HepG2 (cell line): ENCODE measurements around the gene SH2D6. TPM values are rescaled to one million over a fixed set of nuclear protein-coding genes. Genes with fewer than 3 reads are reported as not detected.

Experiments
- AKAP8 ChIP-seq: sonication (generic); formaldehyde crosslinking; IDR thresholded peaks from 2 replicates; pipeline ENCODE4 v1.5.1; 2020; ENCODE audit warnings: mild to moderate bottlenecking, missing genetic modification reagents
- CREB3 ChIP-seq: sonication (generic); formaldehyde crosslinking; IDR thresholded peaks from 2 replicates; pipeline ENCODE4 v1.5.0; 2020; ENCODE audit warnings: missing genetic modification reagents
- ELF1 ChIP-seq: sonication (generic); formaldehyde crosslinking; IDR thresholded peaks from 2 replicates; pipeline ENCODE4 v1.4.0; 2020; ENCODE audit warnings: missing genetic modification reagents
- FUBP1 ChIP-seq: sonication (generic); formaldehyde crosslinking; IDR thresholded peaks from 2 replicates; pipeline ENCODE4 v1.5.1; 2020; ENCODE audit warnings: missing genetic modification reagents, mild to moderate bottlenecking, borderline replicate concordance
- IRF9 ChIP-seq: sonication (generic); formaldehyde crosslinking; IDR thresholded peaks from 2 replicates; pipeline ENCODE4 v1.8.0; 2022; ENCODE audit warnings: missing genetic modification reagents, mild to moderate bottlenecking, borderline replicate concordance
- MLLT10 ChIP-seq: sonication (generic); formaldehyde crosslinking; IDR thresholded peaks from 2 replicates; pipeline ENCODE4 v1.4.0; 2020; ENCODE audit warnings: missing genetic modification reagents
- MXD1 ChIP-seq: sonication (generic); formaldehyde crosslinking; IDR thresholded peaks from 2 replicates; pipeline ENCODE4 v1.4.0; 2020; ENCODE audit warnings: mild to moderate bottlenecking, missing genetic modification reagents
- RARG ChIP-seq: sonication (generic); formaldehyde crosslinking; IDR thresholded peaks from 2 replicates; pipeline ENCODE4 v1.4.0; 2020; ENCODE audit warnings: low read depth, mild to moderate bottlenecking, missing genetic modification reagents
- RBAK ChIP-seq: sonication (generic); formaldehyde crosslinking; IDR thresholded peaks from 2 replicates; pipeline ENCODE4 v1.5.1; 2020; ENCODE audit warnings: mild to moderate bottlenecking, missing genetic modification reagents
- RXRB ChIP-seq: IDR thresholded peaks from 2 replicates; pipeline ENCODE4 v1.6.1; 2016; ENCODE audit warnings: borderline replicate concordance, missing genetic modification reagents, missing compliant biosample characterization
- SIX1 ChIP-seq: sonication (generic); formaldehyde crosslinking; IDR thresholded peaks from 2 replicates; pipeline ENCODE4 v1.4.0; 2020; ENCODE audit warnings: missing genetic modification reagents, borderline replicate concordance
- SOX5 ChIP-seq: IDR thresholded peaks from 2 replicates; pipeline ENCODE4 v1.6.1; 2016; ENCODE audit warnings: borderline replicate concordance
- TCF7L2 ChIP-seq: IDR thresholded peaks from 2 replicates; pipeline ENCODE4 v1.6.1; 2011; ENCODE audit warnings: mild to moderate bottlenecking, low read depth, low read length, moderate library complexity
- THAP9 ChIP-seq: sonication (generic); formaldehyde crosslinking; IDR thresholded peaks from 2 replicates; pipeline ENCODE4; 2020; ENCODE audit warnings: missing genetic modification reagents, mild to moderate bottlenecking, borderline replicate concordance
- ZBTB10 ChIP-seq: sonication (generic); formaldehyde crosslinking; IDR thresholded peaks from 2 replicates; pipeline ENCODE4 v1.4.0; 2020; ENCODE audit warnings: missing genetic modification reagents, borderline replicate concordance
- ZNF224 ChIP-seq: sonication (generic); formaldehyde crosslinking; IDR thresholded peaks from 2 replicates; pipeline ENCODE4 v1.5.0; 2020; ENCODE audit warnings: mild to moderate bottlenecking, missing genetic modification reagents
- ZNF251 ChIP-seq: sonication (generic); formaldehyde crosslinking; IDR thresholded peaks from 2 replicates; pipeline ENCODE4 v1.9.0; 2021; ENCODE audit warnings: mild to moderate bottlenecking, missing genetic modification reagents
- ZNF282 ChIP-seq: fragments of 450-650 bp; IDR thresholded peaks from 2 replicates; pipeline ENCODE4 v1.6.1; 2018; ENCODE audit not compliant: partially characterized antibody
- ZNF816 ChIP-seq: sonication (generic); formaldehyde crosslinking; IDR thresholded peaks from 2 replicates; pipeline ENCODE4 v1.8.0; 2022; ENCODE audit warnings: missing genetic modification reagents, mild to moderate bottlenecking, borderline replicate concordance
- ZSCAN29 ChIP-seq: sonication (generic); formaldehyde crosslinking; conservative IDR thresholded peaks from 2 replicates; pipeline ENCODE4 v1.4.0; 2020; ENCODE audit warnings: mild to moderate bottlenecking, missing genetic modification reagents
- polyA plus RNA-seq, 8 experiments: library from polyadenylated mRNA; depleted of rRNA in 3 of 8; stranded (reverse) in 7 of 8; unstranded in 1 of 8; fragments of >200 nt; fragmentation: Illumina TruSeq in 4 of 8; extraction: Trizol in 4 of 8; gene quantifications; 2 replicates each; pipeline versions ENCODE4 v1.2.1 to v1.2.3, GENCODE V29; 2011 to 2016; ENCODE audit warnings: low read depth in 4 of 8, missing spikeins in 1 of 8, mixed read lengths in 1 of 8; ENCODE audit not compliant: insufficient read depth in 1 of 8
- total RNA-seq, 5 experiments: library from RNA; depleted of rRNA; stranded (reverse); fragments of >200 nt; fragmentation: Illumina TruSeq; extraction: Trizol; gene quantifications; 2 replicates each; pipeline ENCODE4 v1.2.3, GENCODE V29; 2016; ENCODE audit warnings: low read depth in 1 of 5

Gene SH2D6
- total and polyA plus RNA-seq, 2 of the 13 experiments (the other 11 are each of a cell fraction or from before 2014, with no cell fraction given), result 0.11 to 0.26 TPM

- TF ChIP-seq SIX1 (CRISPR knock-in tag) (no peak), AKAP8 (CRISPR knock-in tag) (no peak), ZNF251 (CRISPR knock-in tag) (no peak), ZNF282 (no peak), TCF7L2 (no peak), ZNF224 (CRISPR knock-in tag) (no peak), IRF9 (no peak), RBAK (no peak), ZBTB10 (CRISPR knock-in tag) (no peak), THAP9 (CRISPR knock-in tag) (no peak), ZSCAN29 (CRISPR knock-in tag) (no peak), MLLT10 (CRISPR knock-in tag) (no peak), ZNF816 (CRISPR knock-in tag) (no peak), ELF1 (peak; percentile 70), CREB3 (CRISPR knock-in tag) (no peak), RXRB (CRISPR knock-in tag) (no peak; the same call in 1 of the 2 replicates), FUBP1 (CRISPR knock-in tag) (no peak), SOX5 (CRISPR knock-in tag) (peak; percentile 26; the same call in 1 of the 2 replicates), RARG (CRISPR knock-in tag) (no peak), MXD1 (CRISPR knock-in tag) (no peak)
These were observed 37.1 kb downstream of the SH2D6 start (continued) for GRCh38 chr2:85455552-85456090.
